NCI-H82 treated with DMSO at 0.1 percent for 48 hours (cell line): ENCODE data around the gene C19orf18.

ENCODE experiments used
- DNase-seq: peaks from one replicate; lab custom pipeline; 2025; ENCODE audit not compliant: unreplicated experiment; lab: John Stamatoyannopoulos, UW

Gene C19orf18

DNA sequence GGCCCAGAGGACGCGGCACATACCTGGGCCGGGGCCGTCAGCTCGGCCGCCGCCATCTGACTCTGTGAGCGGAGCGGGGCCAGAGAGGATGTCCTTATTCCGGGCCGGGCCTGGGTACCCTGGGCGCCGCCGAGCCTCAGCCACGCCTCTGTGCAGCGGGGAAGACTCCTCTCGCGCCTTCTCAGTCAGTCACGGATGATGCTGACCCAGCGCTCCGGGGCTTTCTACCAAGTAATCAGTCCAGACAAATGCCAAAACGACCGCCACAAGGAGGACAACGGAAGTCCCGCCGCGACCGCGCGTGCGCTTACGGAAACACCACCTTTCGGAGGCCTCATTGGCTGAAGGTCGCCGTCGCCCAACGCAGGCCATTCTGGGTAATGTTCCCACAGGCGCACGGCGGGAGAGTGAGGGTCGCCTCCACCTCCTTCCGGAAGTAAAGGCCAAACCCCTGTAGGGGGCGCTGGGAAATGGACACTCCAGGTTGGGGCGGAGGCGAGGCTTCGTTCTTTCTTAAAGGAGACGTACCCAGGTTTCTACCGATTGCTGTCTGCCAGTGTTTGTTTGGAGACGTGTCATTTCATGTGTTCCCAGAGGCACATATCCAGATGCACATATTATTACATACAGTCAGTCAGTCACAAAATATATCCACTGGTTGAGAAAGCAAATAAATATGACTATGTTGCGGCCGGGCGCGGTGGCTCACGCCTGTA is 26.8 kb downstream of the C19orf18 start, which contains the start of gene ZNF256:
Gene ZNF256 (minus strand): TSS at position 288 of the 716 bp plus-strand sequence. CDS start 232 bp downstream, at position 56.
- DNase-seq, result peak; percentile 89

DNA sequence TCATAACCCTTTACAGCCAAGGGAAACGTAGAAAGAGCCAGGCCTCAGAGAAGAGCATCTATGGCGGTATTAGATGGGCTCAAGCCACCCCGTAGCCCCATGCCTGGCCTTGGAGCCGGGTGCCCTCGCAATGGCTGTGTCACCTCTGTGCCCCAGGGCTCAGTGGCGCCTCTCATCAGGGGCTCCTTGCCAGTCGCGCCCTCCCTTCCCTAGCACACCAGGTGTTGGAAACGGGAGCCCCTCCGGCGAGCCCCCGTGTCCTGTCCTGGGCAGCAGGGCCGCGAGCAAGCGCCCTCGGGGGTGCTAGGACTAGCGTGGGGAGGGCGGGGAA is 27.3 kb downstream of the C19orf18 start:
- no peak for DNase-seq

DNA sequence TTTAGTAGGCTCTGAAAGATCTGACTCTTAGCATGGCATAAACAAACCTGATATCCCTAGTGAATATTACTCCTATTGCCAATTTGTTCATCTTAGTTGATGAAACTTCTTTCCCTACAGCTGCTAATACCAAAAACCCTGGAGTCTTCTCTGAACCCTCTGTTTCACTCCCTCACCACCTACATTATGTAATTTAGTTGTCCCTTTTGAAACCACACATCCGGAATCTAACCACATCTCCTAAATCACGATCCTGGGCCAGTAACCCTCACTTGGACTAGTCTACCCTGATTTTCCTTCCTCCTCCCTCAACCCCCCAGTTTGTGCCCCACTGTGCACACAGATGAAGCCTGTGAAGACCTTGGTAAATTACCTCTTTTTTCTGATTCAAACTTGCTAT is 28.0 kb downstream of the C19orf18 start:
- DNase-seq, result no peak

DNA sequence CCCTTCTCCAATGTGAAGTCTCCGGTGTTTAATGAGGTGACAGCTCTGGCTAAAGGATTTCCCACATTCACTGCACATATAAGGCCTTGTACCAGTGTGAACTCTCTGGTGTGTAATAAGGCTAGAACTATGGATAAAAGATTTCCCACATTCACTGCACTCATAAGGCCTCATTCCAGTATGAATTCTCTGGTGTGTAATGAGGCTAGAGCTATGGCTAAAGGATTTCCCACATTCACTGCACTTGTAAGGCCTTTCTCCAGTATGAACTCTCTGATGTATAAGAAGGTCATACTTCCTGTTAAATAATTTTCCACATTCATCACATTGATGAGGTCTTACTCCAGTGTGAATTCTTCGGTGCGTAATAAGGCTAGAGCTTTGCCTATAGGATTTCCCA is 32.7 kb downstream of the C19orf18 start:
- no peak for DNase-seq

DNA sequence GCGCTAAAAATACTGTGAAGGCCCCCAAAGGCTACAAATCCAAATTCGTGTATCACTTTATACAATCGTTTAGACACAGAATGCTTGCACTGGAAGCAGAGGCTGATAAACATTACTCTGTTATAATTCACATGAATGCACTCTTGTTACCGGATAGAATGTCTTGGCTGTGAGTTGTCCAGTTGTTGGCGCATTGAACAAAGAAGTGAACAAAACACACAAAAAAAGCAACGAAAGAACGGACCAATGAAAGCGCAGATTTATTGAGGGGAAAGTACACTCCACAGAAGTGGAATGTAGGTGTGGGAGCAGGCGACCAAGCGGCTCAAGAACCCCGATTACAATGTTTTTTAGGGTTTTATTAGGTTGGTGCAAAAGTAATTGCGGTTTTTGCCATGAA is 38.6 kb downstream of the C19orf18 start:
- DNase-seq, result no peak

DNA sequence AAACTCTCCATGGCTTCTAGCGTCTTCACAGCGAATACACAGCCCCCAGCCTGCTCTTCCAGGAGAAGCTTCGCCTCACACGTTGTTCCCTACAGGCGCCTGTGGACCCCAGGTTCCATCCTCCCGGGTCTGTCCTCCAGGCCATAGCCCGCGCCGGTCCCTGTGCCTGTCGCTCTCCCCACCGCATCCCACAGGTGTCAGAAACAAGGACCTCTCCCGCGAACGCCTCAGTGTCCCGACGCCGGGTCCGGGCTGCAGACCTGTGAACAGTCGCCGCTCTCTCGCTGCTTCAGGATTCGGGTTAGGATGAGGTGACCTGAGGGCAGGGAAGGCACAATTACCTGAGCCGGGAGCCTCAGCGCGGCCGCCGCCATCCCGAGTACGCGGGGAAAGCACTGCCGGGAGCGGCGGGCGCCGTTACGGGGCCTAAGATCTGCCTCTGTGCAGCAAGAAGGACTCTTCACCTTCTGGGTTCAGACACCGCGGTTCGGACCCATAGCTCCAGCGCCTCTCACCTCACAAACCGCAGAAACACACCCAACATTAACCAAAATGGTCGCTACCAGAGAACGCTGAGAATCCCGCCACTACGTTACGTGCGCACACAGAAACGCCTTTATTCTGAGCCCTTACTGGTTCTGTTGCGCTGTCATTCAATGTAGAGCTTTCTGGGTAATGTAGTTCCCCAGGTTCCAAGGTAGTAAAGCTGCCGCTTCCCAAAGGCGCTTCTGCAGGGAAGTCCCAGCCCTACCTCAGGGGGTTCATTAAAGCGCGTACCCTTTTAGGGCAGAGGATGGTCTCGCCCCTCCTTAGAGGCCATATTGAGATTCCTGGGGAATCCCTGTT is 39.3 kb downstream of the C19orf18 start, which contains the start of gene ZNF418:
Gene ZNF418 (minus strand): TSS at position 583 of the 846 bp plus-strand sequence. CDS start 1,580 bp downstream, outside the sequence.
- DNase-seq, result peak; percentile 85

DNA sequence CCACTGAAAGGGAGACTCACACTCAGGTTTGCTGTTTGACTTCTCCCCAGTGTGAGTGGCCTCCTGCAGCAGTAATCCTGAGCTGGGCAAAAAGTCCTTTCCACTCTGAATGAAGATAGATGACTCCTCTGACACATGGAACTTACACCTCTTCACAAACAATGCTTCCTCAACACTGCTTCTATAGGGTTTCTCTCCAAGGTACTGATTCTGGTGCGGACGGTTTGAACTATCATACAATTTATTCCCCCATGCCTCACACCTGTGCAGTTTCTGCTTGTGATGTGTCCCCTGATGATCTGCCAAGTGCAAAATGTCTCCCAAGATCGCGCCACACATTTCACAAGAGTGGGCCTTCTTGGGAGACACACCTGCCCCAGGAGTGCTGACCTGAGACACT is 46.7 kb downstream of the C19orf18 start:
- DNase-seq, result no peak

DNA sequence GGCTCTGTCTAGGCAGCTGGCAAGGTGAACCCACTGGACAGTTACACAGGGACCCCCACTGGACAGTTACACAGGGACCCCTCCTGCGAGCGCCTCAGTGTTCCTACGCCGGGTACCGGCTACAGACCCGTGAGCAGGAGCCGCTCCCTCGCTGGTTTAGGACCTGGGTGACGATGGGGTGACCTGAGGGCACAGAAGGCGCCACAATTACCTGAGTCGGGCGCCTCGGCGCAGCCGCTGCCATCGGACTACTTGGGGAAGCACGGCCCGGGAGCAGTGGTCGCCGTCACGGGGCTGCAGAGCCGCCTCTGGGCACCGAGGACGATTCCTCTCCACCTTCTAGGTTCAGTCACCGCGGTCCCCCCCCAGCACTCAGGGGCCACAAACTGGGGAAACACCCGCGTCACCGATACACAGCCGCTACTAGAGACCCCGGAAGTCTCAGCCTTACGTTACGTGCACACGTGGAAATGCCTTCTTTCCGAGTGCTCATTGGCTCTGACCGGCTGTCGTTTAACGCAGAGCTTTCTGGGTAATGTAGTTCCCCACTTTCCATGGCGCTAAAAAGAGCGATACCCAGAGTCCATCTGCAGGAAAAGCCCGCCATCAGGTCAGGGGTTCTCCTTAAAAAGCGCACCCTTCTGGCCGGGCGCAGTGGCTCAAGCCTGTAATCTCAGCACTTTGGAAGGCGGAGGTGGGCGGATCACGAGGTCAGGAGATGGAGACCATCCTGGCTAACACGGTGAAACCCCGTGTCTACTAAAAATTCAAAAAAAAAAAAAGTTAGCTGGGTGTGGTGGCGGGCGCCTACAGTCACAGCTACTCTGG is 58.0 kb downstream of the C19orf18 start, which contains the start of gene ZNF417:
Gene ZNF417 (minus strand): TSS at position 425 of the 828 bp plus-strand sequence. CDS start 181 bp downstream, at position 244.
- peak; percentile 94 for DNase-seq

DNA sequence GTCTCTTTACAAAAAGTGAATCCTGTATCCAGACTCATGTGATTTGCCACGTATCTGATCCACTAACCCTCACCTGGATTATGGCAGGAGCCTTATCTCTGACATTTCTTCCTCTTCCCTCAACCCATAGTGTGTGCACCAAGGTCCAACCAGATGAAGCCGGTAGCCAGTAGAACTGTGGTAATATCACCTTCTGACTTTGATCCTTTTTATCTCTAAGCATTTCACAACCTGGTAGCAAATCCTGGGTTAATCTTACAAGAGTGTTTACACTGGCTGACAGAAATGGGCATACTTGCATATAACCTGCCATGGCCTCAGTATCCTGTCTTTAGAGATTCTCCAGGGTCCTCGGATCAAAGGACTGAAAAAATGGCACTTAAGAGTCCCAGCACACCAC is 59.8 kb downstream of the C19orf18 start:
- no peak for DNase-seq
